GM12864 (cell line): ENCODE data around the gene PRSS35.

Source experiments
- DNase-seq: peaks from one replicate; pipeline ENCODE4 v3.0.0-alpha.2; 2011; ENCODE audit warnings: low read depth
- H3K4me3 ChIP-seq: 2 replicates; pipeline ENCODE4 v1.5.1; 2011; ENCODE audit warnings: mild to moderate bottlenecking, low read depth, low read length, control low read depth
- TF ChIP-seq, protein P1 (sequence below): IDR thresholded peaks from 2 replicates; pipeline ENCODE4 v1.5.1; 2011; ENCODE audit warnings: low read depth, mild to moderate bottlenecking, moderate library complexity, low read length, control low read depth, inconsistent platforms; ENCODE audit errors: missing control alignments

PRSS35 gene, protein sequence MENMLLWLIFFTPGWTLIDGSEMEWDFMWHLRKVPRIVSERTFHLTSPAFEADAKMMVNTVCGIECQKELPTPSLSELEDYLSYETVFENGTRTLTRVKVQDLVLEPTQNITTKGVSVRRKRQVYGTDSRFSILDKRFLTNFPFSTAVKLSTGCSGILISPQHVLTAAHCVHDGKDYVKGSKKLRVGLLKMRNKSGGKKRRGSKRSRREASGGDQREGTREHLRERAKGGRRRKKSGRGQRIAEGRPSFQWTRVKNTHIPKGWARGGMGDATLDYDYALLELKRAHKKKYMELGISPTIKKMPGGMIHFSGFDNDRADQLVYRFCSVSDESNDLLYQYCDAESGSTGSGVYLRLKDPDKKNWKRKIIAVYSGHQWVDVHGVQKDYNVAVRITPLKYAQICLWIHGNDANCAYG

DNA sequence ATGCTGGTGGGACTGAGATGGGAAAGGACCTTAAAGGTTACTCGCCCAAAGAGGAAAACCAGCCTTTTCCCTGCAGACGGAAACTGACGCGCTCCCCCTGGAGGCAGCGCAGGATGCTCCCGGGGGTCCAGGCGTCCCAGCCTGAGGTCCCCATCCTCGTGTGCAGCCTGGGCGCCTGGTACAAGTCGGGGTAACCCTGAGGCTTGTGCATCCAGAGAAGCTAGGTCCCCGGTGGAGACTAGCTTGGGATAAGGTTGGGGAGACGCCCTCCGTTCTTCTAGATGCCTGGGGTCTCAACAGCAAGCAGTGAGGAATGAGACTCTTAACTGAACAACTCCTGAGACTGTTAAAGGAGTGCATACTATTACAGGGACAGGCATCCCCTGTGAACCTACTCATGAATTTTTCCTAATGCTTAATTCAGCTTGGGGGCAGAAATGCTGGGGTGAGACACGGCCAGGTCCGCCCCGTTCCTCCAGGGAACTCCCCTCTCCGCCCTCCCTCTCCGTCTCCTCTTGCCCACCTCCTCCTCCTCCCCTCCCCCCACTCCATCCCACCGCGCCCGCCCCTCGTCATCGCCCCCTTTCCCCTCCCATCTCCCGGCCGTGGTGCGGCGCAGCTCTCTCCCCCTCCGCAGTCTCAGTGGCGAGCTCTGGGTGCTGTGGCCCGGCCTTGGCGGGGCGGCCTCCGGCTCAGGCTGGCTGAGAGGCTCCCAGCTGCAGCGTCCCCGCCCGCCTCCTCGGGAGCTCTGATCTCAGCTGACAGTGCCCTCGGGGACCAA lies at the start of gene PRSS35:
Gene PRSS35 (plus strand): TSS at position 634 of the 781 bp plus-strand sequence. CDS start 10,908 bp downstream, outside the sequence.
- TF ChIP-seq, protein P1, sequence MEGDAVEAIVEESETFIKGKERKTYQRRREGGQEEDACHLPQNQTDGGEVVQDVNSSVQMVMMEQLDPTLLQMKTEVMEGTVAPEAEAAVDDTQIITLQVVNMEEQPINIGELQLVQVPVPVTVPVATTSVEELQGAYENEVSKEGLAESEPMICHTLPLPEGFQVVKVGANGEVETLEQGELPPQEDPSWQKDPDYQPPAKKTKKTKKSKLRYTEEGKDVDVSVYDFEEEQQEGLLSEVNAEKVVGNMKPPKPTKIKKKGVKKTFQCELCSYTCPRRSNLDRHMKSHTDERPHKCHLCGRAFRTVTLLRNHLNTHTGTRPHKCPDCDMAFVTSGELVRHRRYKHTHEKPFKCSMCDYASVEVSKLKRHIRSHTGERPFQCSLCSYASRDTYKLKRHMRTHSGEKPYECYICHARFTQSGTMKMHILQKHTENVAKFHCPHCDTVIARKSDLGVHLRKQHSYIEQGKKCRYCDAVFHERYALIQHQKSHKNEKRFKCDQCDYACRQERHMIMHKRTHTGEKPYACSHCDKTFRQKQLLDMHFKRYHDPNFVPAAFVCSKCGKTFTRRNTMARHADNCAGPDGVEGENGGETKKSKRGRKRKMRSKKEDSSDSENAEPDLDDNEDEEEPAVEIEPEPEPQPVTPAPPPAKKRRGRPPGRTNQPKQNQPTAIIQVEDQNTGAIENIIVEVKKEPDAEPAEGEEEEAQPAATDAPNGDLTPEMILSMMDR, result peak; percentile 63
- no peak for DNase-seq
- H3K4me3 ChIP-seq, result peak within 1 kb of the TSS; percentile 16; the same call in 1 of the 2 replicates

DNA sequence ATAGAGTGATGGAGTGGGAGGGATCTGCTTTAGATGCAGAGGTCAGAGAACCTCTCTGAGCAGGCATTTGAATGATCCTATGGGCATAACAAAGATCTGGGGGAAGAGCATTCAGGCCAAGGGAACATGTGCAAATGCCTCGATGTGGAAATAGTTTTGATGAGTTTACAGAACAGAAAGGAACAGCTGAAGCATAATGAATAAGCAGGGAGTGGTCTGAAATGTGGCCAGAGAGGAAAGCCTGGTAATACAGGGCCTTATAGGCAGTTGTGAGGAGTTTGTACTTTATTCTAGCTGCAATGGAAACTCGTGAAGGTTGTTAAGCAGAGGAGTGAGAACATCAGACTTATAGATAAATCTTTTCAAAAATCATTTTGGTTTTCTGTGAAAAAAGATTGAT lies 48.4 kb upstream of the PRSS35 start:
- TF ChIP-seq, protein P1, result no peak
- no peak overlapping the region for H3K4me3 ChIP-seq
- DNase-seq, result no peak

DNA sequence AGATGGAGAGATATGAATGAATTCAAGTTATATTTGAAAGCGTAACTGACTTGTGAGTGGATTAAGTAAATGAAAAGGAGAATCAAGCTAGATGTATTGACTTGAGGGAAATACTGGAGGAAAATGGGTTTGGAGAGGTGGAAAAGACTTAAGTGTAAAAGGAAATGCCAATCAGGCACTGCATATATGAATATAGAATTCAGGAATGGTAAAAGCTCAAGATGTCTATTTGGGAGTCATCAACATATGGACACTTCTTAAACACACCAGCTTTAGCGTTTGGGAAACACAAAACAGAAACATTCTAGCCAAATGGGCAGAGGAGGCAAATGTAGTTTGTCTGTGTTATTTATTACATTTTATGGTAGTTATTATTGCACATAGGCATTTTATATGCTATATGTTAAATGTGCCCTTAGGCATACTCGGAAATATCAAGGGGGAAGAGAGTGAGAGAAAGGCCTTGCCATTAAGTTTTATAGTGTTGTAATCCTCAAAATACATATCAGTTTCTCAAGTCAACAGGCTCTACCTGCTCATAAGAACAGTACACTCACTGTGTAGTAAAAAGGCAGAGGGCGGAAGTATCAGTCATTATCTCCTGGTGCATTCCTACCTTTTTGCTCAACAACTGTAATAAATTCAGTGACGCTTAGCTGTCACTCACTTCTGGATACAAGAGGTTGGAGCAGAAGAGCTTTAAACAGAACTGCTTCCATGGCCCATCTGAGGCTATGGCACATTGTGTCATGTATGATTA lies 47.8 kb upstream of the PRSS35 start:
- DNase-seq, result no peak
- no peak overlapping the region for H3K4me3 ChIP-seq
- TF ChIP-seq, protein P1, result no peak

DNA sequence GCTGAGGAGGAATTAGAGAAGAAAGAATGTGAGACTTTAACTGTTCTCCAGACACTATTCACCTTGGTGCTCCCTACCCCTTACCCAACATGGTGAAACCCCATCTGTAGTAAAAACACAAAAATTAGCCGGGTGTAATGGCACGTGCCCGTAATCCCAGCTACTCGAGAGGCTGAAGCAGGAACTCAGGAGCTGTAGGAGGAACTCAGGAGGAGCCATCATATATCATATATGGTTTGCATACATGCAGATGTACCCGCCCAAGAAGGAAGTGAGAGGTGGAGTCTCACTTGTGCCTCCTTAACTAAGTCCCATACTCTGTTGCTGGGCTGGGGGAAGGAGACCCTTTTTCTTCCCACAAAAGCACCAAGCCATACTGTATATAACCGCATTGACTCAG lies 46.0 kb upstream of the PRSS35 start:
- H3K4me3 ChIP-seq, result no peak overlapping the region
- no peak for DNase-seq
- TF ChIP-seq, protein P1, result no peak

DNA sequence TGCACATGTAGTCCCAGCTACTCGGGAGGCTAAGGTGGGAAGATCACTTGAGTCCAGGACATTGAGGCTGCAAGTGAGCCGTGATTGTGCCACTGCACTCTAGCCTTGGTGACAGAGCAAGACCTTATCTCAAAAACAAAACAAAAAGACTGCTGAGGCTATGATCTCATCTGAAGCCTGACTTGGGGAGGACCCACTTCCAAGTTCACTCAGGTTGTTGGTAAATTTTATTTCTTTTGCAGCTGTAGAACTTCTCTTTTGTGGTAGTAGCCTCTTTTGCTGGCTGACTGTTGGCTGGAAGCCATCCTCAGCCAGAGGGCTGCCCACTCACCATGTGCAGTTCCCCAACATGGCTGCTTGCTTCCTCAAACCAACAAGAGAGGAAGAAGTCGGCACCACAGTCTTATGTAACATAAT lies 44.7 kb upstream of the PRSS35 start:
- TF ChIP-seq, protein P1, result no peak
- no peak for DNase-seq
- H3K4me3 ChIP-seq, result no peak overlapping the region

DNA sequence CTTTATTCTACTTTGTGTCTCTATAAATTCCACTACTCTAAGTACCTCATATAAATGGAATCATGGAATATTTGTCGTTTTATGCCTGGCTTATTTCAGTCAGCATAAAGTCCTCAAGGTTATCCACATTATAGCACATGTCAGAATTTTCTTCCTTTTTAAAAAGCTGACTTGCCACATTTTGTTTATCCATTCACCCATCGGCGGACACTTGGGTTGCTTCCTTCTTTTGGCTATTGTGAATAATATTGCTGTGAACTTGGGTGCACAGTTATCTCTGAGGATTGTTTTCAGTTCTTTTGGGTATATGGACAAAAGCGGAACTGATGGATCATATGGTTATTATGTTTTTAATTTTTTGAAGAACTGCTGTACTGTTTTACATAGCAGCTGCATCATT lies 42.3 kb upstream of the PRSS35 start:
- H3K4me3 ChIP-seq, result no peak overlapping the region
- DNase-seq, result no peak
- TF ChIP-seq, protein P1, result no peak
